GM04503 (cell line): Measurements from ENCODE around the gene DOCK8.
"Not testable (repeated sequence)": the region's sequence is repeated elsewhere in the genome, so short reads cannot be mapped to it uniquely, and the experiment has no call there.

Source experiments
- DNase-seq: peaks from one replicate; pipeline ENCODE4 v3.0.0-alpha.2; 2012; ENCODE audit warnings: low read depth

Gene DOCK8

GRCh38 chr9:214648-215493 lies at the start of gene DOCK8:
TSS of gene DOCK8 (plus strand) at chr9:214865. CDS start at chr9:214977, 112 bp downstream.
- DNase-seq: no peak

- not testable (repeated sequence) for DNase-seq
Observed at GRCh38 chr9:169757-170156, 44.9 kb upstream of the DOCK8 start.

DNA sequence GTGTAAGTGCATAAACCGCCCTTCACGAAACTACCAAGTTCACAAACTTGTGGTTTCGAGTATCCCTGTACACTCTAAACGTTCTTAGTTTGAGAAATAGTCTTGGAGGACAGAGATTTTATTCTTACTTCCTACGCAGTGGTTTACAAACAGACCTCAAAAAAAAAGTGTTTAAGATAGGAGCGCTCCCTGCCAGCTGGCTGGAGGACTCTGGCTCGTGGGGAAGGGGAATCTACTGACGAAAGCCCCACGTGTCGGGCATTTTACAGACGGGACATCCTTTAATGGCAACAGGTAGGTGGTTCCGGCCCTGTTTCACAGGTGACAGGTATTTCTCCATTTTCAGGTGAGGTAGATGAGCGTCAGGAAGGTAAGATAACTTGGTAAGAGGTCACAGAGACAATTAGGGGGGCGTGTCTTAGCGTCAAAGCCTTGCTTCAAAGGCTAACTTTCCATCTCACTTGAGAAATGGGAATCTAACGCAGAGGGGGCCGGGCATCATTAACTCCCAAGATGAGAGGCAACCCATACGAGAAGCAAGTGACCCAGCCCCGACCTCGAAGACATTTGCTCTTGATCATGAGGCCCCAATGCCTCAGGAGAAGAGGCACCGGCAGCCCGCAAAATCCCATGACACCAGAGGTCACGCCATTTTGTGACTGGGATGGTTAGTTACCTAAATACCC lies 36.4 kb upstream of the DOCK8 start:
- not testable (repeated sequence) for DNase-seq

DNA sequence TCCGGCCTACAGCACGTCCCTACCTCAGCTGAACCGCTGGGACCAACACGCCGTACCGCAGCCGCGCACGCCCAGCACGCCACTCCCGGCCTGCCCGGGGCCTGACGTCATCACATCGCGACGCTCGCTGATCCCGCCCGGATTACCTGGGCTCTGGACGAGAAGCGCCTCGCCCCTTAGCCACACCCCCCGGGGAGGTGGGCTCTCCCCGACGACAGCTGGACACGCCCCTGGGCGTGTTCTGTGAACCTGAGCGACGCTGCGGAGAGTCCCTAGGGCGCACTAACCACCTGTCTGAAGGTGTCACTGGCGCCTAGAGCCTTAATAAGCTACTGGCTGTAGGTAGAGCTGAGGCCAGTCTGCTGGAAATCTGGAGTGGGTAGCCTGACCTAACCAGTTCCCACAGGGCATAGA lies 35.7 kb upstream of the DOCK8 start, which contains the start of gene ZNG1A:
ZNG1A (minus strand) TSS at position 87 of the 414 bp plus-strand sequence. CDS start 87 bp downstream, outside the sequence.
- DNase-seq: not testable (repeated sequence)

GRCh38 chr9:199601-200000 lies 15.1 kb upstream of the DOCK8 start:
- DNase-seq: not testable (repeated sequence)

GRCh38 chr9:206481-206880 lies 8.2 kb upstream of the DOCK8 start:
- DNase-seq: no peak

- no peak for DNase-seq
Observed at GRCh38 chr9:209143-209758, 5.4 kb upstream of the DOCK8 start.

- no peak for DNase-seq
Observed at GRCh38 chr9:211036-211435, 3.6 kb upstream of the DOCK8 start.

GRCh38 chr9:211557-211956 lies 3.1 kb upstream of the DOCK8 start:
- DNase-seq: no peak

- DNase-seq: no peak
Observed at GRCh38 chr9:212297-212696, 2.4 kb upstream of the DOCK8 start.

DNA sequence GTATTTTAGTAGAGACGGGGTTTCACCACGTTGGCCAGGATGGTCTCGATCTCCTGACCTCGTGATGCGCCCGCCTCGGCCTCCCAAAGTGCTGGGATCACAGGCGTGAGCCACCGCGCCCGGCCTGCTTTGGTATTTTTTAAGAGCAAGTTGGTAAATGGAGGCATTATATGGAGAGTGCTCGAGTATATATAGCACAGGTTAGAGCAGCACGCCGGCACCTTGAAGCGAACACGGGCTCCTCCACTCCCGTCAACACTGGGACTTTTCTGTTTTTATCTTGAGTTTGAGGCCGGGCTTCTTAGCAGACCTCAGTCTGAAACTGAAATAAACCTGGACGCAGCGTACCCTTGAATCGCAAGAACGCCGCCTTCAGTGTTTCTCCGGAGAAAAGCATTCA lies 764 bp upstream of the DOCK8 start:
- not testable (repeated sequence) for DNase-seq

GRCh38 chr9:214351-214647 lies 366 bp upstream of the DOCK8 start:
- DNase-seq: no peak

DNA sequence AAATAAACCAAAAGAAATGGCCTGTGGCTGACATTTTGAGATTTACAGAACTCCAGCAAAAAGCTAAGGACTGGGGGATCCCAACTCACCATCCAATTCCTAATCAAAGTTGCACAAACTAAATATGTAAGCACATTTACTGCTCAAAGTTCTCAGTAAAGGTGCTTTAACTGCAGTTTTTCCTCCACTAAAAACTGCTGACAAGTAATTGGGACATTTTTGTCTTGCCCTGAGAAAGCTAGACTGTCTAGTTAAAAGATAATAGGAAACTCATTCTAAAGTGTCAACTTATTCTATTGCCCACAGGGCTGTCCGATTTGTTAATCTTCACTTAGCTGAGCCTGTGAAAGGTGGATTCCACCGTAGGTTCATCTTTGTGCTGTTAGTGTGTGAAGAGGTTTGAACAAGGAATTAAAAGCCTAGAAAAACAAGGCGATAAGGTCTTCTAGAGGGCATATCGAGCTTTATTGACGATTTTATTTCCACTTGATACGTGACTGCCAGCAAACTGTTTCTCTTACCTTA lies 1.0 kb downstream of the DOCK8 start:
- DNase-seq: no peak

GRCh38 chr9:216866-217265 lies 2.2 kb downstream of the DOCK8 start:
- no peak for DNase-seq

GRCh38 chr9:217950-218349 lies 3.3 kb downstream of the DOCK8 start:
- DNase-seq: no peak

GRCh38 chr9:219036-219435 lies 4.4 kb downstream of the DOCK8 start:
- DNase-seq: not testable (repeated sequence)

DNA sequence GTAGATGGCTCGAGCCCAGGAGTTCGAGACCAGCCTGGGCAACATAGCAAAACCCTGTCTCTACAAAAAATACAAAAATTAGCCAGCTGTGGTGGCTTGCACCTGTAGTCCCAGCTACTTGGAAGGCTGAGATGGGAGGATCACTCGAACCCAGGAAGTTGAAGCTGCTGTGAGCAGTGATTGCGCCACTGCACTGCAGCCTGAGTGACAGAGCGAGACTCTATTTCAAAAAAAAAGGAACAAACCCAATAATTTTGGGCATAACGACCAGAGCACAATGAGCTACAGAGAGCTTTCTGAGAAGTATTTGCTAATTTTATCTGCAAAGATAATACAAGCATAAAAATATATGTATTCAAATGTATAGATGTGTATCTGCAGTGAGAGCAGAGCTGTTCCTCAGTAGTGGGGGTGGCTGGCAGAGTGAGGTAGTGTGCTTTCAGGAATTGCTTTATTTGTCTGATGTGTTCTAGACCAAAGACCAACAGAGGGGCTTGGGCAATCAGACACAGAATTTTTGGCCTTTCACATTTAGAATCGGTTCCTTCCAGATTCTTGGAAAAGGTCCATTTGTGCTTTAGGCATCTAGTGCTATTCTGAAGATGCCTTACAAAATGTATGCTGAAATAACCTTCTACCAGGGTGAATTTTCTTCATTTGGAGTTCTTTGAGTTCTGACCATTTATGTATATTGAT lies 5.2 kb downstream of the DOCK8 start:
- no peak for DNase-seq

GRCh38 chr9:221989-222776 lies 7.5 kb downstream of the DOCK8 start:
- DNase-seq: no peak

- no peak for DNase-seq
Observed at GRCh38 chr9:223152-223551, 8.5 kb downstream of the DOCK8 start.

DNA sequence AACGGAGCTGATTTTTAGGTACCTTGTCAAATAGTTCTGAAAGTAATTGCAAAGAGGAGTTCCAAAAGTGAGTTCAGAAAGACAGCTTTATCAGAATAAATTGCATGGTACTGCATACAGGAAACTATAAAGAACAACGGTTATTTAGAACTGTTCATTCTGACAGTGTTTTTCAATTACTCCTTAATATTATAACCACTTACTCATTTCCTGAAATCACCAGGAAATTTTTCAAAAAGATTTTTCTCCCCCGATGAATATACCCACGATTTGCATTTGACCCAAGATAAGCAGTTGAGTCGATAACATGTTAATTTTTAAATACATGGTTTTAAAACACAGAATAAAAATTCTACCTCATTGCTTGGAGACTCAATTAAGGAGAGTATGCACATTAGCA lies 9.4 kb downstream of the DOCK8 start:
- no peak for DNase-seq
